SK-N-SH treated with all-trans-retinoic acid at 6 μM for 48 hours (cell line): ENCODE data around the gene CDH5.

ENCODE experiments used
- ATAC-seq: fragments of 200-7000 bp; cut with Tn5 transposase; 3 replicates; pipeline ENCODE4 v1.9.1; 2020; ENCODE audit warnings: mild to moderate bottlenecking, moderate library complexity
- BACH2 ChIP-seq: fragments of 250-450 bp; sonication (Bioruptor Pico); IDR thresholded peaks from 2 replicates; pipeline ENCODE4 v1.9.0; 2021; ENCODE audit warnings: mild to moderate bottlenecking, borderline replicate concordance
- CREB5 ChIP-seq: fragments of 250-450 bp; sonication (Bioruptor Pico); IDR thresholded peaks from 2 replicates; pipeline ENCODE4 v1.5.1; 2020; ENCODE audit warnings: low read depth, mild to moderate bottlenecking, moderate library complexity
- CSDC2 ChIP-seq: fragments of 250-450 bp; sonication (Bioruptor Pico); IDR thresholded peaks from 2 replicates; pipeline ENCODE4 v1.5.0; 2020; ENCODE audit warnings: mild to moderate bottlenecking, moderate library complexity
- CSRNP3 ChIP-seq: fragments of 250-450 bp; sonication (Bioruptor Pico); IDR thresholded peaks from 2 replicates; pipeline ENCODE4 v1.5.1; 2021; ENCODE audit warnings: mild to moderate bottlenecking, moderate library complexity
- ESRRG ChIP-seq: fragments of 250-450 bp; sonication (Bioruptor Pico); IDR thresholded peaks from 2 replicates; pipeline ENCODE4 v1.6.1; 2021; ENCODE audit warnings: mild to moderate bottlenecking
- GLIS3 ChIP-seq: fragments of 250-450 bp; sonication (Bioruptor Pico); IDR thresholded peaks from 2 replicates; pipeline ENCODE4 v1.5.0; 2020; ENCODE audit warnings: mild to moderate bottlenecking, moderate library complexity
- ISL1 ChIP-seq: fragments of 250-450 bp; sonication (Bioruptor Pico); IDR thresholded peaks from 2 replicates; pipeline ENCODE4 v2.1.2; 2022; ENCODE audit warnings: mild to moderate bottlenecking, moderate library complexity
- PATZ1 ChIP-seq: fragments of 250-450 bp; sonication (Bioruptor Pico); IDR thresholded peaks from 2 replicates; pipeline ENCODE4 v1.8.0; 2020; ENCODE audit warnings: mild to moderate bottlenecking, moderate library complexity, borderline replicate concordance
- POU6F1 ChIP-seq: fragments of 250-450 bp; sonication (Bioruptor Pico); IDR thresholded peaks from 2 replicates; pipeline ENCODE4 v1.8.0; 2021; ENCODE audit warnings: low read depth, mild to moderate bottlenecking, moderate library complexity, borderline replicate concordance
- RARB ChIP-seq: fragments of 250-450 bp; sonication (Bioruptor Pico); IDR thresholded peaks from 2 replicates; pipeline ENCODE4 v1.8.0; 2021; ENCODE audit warnings: mild to moderate bottlenecking, moderate library complexity
- TCF4 ChIP-seq: fragments of 250-450 bp; sonication (Bioruptor Pico); IDR thresholded peaks from 2 replicates; pipeline ENCODE4 v1.8.0; 2021; ENCODE audit warnings: mild to moderate bottlenecking, moderate library complexity, borderline replicate concordance
- TOX ChIP-seq: fragments of 250-450 bp; sonication (Bioruptor Pico); IDR thresholded peaks from 2 replicates; pipeline ENCODE4 v1.8.0; 2021; ENCODE audit warnings: mild to moderate bottlenecking, moderate library complexity, borderline replicate concordance
- TSHZ2 ChIP-seq: fragments of 250-450 bp; sonication (Bioruptor Pico); IDR thresholded peaks from 2 replicates; pipeline ENCODE4 v1.5.0; 2020; ENCODE audit warnings: mild to moderate bottlenecking, moderate library complexity
- ZFP3 ChIP-seq: fragments of 250-450 bp; sonication (Bioruptor Pico); IDR thresholded peaks from 2 replicates; pipeline ENCODE4 v1.5.0; 2020; ENCODE audit warnings: mild to moderate bottlenecking, moderate library complexity
- ZNF565 ChIP-seq: fragments of 450-650 bp; formaldehyde crosslinking; conservative IDR thresholded peaks from 2 replicates; pipeline ENCODE4 v1.5.0; 2020; ENCODE audit warnings: low read depth, mild to moderate bottlenecking, moderate library complexity
- ZNF8 ChIP-seq: fragments of 450-650 bp; formaldehyde crosslinking; IDR thresholded peaks from 2 replicates; pipeline ENCODE4 v1.5.0; 2020; ENCODE audit warnings: mild to moderate bottlenecking, moderate library complexity

CDH5 gene

GRCh38 chr16:66408163-66409048 is 41.9 kb downstream of the CDH5 start:
- TF ChIP-seq CREB5 (CRISPR knock-in tag) (no peak), POU6F1 (no peak), ISL1 (CRISPR knock-in tag) (no peak), TSHZ2 (no peak), ESRRG (CRISPR knock-in tag) (no peak), ZNF8 (CRISPR knock-in tag) (0 out of 2 replicates have a peak, but pooled peaks have one; percentile 22)
- ATAC-seq: peak; percentile 58

GRCh38 chr16:66409156-66409555 is 42.7 kb downstream of the CDH5 start:
- TF ChIP-seq ZNF565 (CRISPR knock-in tag) (no peak), GLIS3 (CRISPR knock-in tag) (no peak), TCF4 (CRISPR knock-in tag) (no peak), CSRNP3 (CRISPR knock-in tag) (no peak), ISL1 (CRISPR knock-in tag) (peak; percentile 29; the same call in 1 of the 2 replicates)

GRCh38 chr16:66412182-66412581 is 45.7 kb downstream of the CDH5 start:
- ATAC-seq: no peak
- TF ChIP-seq ZFP3 (CRISPR knock-in tag) (no peak), PATZ1 (CRISPR knock-in tag) (no peak), BACH2 (CRISPR knock-in tag) (no peak), ZNF565 (CRISPR knock-in tag) (no peak), GLIS3 (CRISPR knock-in tag) (no peak), RARB (no peak), TOX (CRISPR knock-in tag) (no peak), TSHZ2 (no peak), CSDC2 (CRISPR knock-in tag) (no peak), ISL1 (CRISPR knock-in tag) (no peak), CSRNP3 (CRISPR knock-in tag) (no peak)

More at GRCh38 chr16:66409156-66409555, 42.7 kb downstream of the CDH5 start:
- peak; percentile 29 for ATAC-seq
